GM21528 (cell line): ENCODE measurements around the gene SRGAP3.

Experiments used
- ATAC-seq: cut with Tn5 transposase; IDR thresholded peaks from one replicate; pipeline ENCODE4 v1.9.1; 2021; ENCODE audit warnings: mild to moderate bottlenecking, moderate library complexity; ENCODE audit not compliant: unreplicated experiment, low FRiP score

SRGAP3 gene

GRCh38 chr3:9068051-9068450 lies 181.4 kb downstream of the SRGAP3 start:
- no peak for ATAC-seq

- ATAC-seq, result no peak
Measured at GRCh38 chr3:9067352-9067975, 182.0 kb downstream of the SRGAP3 start.

GRCh38 chr3:9066775-9067174 lies 182.7 kb downstream of the SRGAP3 start:
- no peak for ATAC-seq

GRCh38 chr3:9066141-9066540 lies 183.3 kb downstream of the SRGAP3 start:
- ATAC-seq, result no peak

GRCh38 chr3:9064850-9065249 lies 184.6 kb downstream of the SRGAP3 start:
- ATAC-seq, result no peak

- no peak for ATAC-seq
Measured at GRCh38 chr3:9064251-9064650, 185.2 kb downstream of the SRGAP3 start.

GRCh38 chr3:9062570-9062969 lies 186.9 kb downstream of the SRGAP3 start:
- ATAC-seq, result no peak

- no peak for ATAC-seq
Measured at GRCh38 chr3:9061634-9062033, 187.8 kb downstream of the SRGAP3 start.

- ATAC-seq, result no peak
Measured at GRCh38 chr3:9059489-9060400, 189.7 kb downstream of the SRGAP3 start.

GRCh38 chr3:9056581-9056980 lies 192.9 kb downstream of the SRGAP3 start:
- no peak for ATAC-seq

- ATAC-seq, result no peak
Measured at GRCh38 chr3:9047452-9048346, 201.7 kb downstream of the SRGAP3 start.

- ATAC-seq, result no peak
Measured at GRCh38 chr3:9045371-9045770, 204.1 kb downstream of the SRGAP3 start.

- ATAC-seq, result no peak
Measured at GRCh38 chr3:9043063-9043462, 206.4 kb downstream of the SRGAP3 start.

- ATAC-seq, result no peak
Measured at GRCh38 chr3:9041626-9042025, 207.8 kb downstream of the SRGAP3 start.

- no peak for ATAC-seq
Measured at GRCh38 chr3:9040996-9041395, 208.4 kb downstream of the SRGAP3 start.

- no peak for ATAC-seq
Measured at GRCh38 chr3:9037144-9037711, 212.2 kb downstream of the SRGAP3 start.

- ATAC-seq, result no peak
Measured at GRCh38 chr3:9036404-9037131, 212.9 kb downstream of the SRGAP3 start.

GRCh38 chr3:9035961-9036360 lies 213.5 kb downstream of the SRGAP3 start:
- no peak for ATAC-seq

GRCh38 chr3:9035473-9035872 lies 214.0 kb downstream of the SRGAP3 start:
- no peak for ATAC-seq

- no peak for ATAC-seq
Measured at GRCh38 chr3:9033867-9034266, 215.6 kb downstream of the SRGAP3 start.
